ENCODE data around the gene TUT4.

TUT4 gene

DNA sequence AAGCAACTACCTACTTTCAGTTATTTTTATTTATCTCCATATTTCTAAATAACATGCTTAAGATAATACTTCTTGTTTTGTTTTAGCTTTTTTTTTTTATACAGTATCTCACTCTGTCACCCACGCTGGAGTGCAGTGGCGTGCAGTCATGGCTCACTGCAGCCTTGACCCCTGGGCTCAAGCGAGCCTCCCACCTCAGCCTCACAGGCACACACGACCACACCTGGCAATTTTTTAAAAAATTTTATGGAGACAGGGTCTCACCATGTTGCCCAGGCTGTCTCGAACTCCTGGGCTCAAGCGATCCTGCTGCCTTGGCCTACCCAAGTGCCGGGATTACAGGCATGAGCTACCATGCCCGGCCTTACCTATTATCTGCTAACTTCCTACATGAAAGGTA, 20.6 kb downstream of the TUT4 start:
- H3K27ac ChIP-seq, result no peak overlapping the region

GRCh38 chr1:52531249-52531872, 21.5 kb downstream of the TUT4 start:
- no peak for TF ChIP-seq CTCF (conservative IDR thresholded peaks at IDR 0.05)
- H3K27ac ChIP-seq, result no peak overlapping the region

More for the DNA sequence above, 20.6 kb downstream of the TUT4 start:
- TF ChIP-seq CTCF (conservative IDR thresholded peaks at IDR 0.05), result no peak

GRCh38 chr1:52530563-52531144, 22.2 kb downstream of the TUT4 start:
- no peak for TF ChIP-seq CTCF (conservative IDR thresholded peaks at IDR 0.05)
- H3K27ac ChIP-seq, result no peak overlapping the region

- no peak for TF ChIP-seq CTCF (conservative IDR thresholded peaks at IDR 0.05)
- no peak overlapping the region for H3K27ac ChIP-seq
Observed at GRCh38 chr1:52523376-52523775, 29.5 kb downstream of the TUT4 start.

GRCh38 chr1:52520148-52520547, 32.7 kb downstream of the TUT4 start:
- no peak overlapping the region for H3K27ac ChIP-seq
- no peak for TF ChIP-seq CTCF (conservative IDR thresholded peaks at IDR 0.05)

GRCh38 chr1:52518962-52519361, 33.9 kb downstream of the TUT4 start:
- no peak overlapping the region for H3K27ac ChIP-seq
- no peak for TF ChIP-seq CTCF (conservative IDR thresholded peaks at IDR 0.05)

DNA sequence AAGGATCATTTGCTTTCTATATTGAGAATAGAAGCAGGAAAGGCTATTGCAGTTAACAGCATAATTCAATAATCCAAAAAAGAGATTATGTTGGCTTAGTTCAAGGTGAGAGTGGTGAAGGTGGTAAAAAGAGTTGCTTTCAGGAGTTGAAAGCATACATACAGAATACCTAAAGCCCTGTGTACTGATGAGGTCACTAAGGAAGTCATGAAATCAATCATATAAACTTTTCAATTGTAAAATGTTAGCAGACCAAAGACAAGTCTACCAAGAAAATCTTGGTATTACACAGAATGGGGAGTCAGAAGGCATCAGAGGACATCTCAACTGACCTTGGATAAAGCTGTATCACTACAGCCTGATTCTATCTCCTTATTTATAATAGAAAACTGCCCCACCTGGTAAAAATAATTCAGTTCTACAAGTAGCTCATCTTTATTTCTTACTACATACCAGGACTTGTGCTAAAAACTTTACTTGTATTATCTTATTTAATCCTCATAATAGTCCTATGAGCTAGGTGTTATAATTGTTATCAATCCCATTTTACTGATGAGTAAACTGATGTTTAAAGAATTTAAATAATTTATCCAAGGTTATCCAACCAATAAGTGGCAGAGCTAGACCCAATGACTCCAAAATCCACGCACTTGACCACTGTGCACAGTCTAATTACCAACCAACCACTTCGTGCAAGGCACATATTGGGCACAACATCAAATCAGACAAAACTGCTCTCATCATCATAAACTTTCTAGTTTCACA, 40.9 kb downstream of the TUT4 start:
- no peak for TF ChIP-seq CTCF (conservative IDR thresholded peaks at IDR 0.05)
- H3K27ac ChIP-seq, result no peak overlapping the region

All from VCaP (cell line).